Measurements from ENCODE around the gene TXLNG. TPM values are rescaled to one million over a fixed set of nuclear protein-coding genes. Genes with fewer than 3 reads are reported as not detected.
"Not testable (repeated sequence)": the region's sequence is repeated elsewhere in the genome, so short reads cannot be mapped to it uniquely, and the experiment has no call there.

Gene TXLNG
- total RNA-seq, 2 experiments from 2014 or later: 17.2 to 17.5 TPM

- no peak for ATAC-seq (ENCODE audit: poor library complexity)
- POLR2A ChIA-PET: no interaction called here
- no peaks in the 10 kb centered on the region for H3K4me1 Mint-ChIP-seq (ENCODE audit: low read depth)
Observed at GRCh38 chrX:16774746-16775145, 11.5 kb upstream of the TXLNG start.

DNA sequence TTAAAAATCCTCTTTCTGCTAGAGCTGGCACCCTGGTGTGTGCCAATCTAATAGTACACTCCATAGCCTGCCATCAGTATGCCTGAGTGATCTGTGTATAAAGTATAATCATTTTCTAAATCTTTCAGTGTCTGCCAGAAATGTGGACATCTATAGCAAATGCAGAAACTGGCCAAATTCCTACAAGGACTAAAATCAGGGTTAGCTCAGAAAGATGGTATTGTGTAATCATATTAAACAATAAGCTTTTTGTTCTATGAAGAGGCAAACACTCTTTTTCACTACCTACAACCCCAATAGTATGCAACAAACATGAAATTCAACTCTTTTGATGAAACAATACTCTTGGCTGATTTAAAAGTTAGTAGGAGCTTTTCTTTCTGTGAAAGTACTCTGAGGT is 7.7 kb upstream of the TXLNG start:
- no peak overlapping the region for H3K27ac Mint-ChIP-seq
- intact Hi-C loops (cut with DNase I, micrococcal nuclease): no loop called here
- no peaks in the 10 kb centered on the region for H3K27me3 Mint-ChIP-seq
- CTCF ChIA-PET: no interaction called here
- ATAC-seq (ENCODE audit: poor library complexity): no peak
- no peaks in the 10 kb centered on the region for H3K36me3 Mint-ChIP-seq (ENCODE audit: low read depth)
- Histone ChIP-seq H3K9me3 (ENCODE audit: control insufficient read depth in 1 of 2, insufficient read depth in 1 of 2, low read length in 2 of 2) (no peaks in the 10 kb centered on the region), H3K4me1 (ENCODE audit: insufficient read depth, low read length) (no peaks in the 10 kb centered on the region), H3K36me3 (ENCODE audit: insufficient read depth, low read length) (no peaks in the 10 kb centered on the region), H3K27ac (ENCODE audit: low read depth in 1 of 2, low read length in 2 of 2) (no peak overlapping the region), H3K4me3 (ENCODE audit: low read length) (no peak overlapping the region), H3K27me3 (ENCODE audit: control insufficient read depth in 1 of 2, insufficient read depth in 2 of 2, low read length in 2 of 2) (no peaks in the 10 kb centered on the region)
- POLR2A ChIA-PET: no interaction called here
- no peaks in the 10 kb centered on the region for H3K9me3 Mint-ChIP-seq
- no peaks in the 10 kb centered on the region for H3K4me1 Mint-ChIP-seq (ENCODE audit: low read depth)
- no peak for DNase-seq
- no peak overlapping the region for H3K4me3 Mint-ChIP-seq
- TF ChIP-seq CTCF (IDR thresholded peaks at IDR 0.05): no peak

More at GRCh38 chrX:16774746-16775145, 11.5 kb upstream of the TXLNG start:
- intact Hi-C loops (cut with DNase I, micrococcal nuclease): no loop called here
- no peaks in the 10 kb centered on the region for H3K36me3 ChIP-seq (ENCODE audit: insufficient read depth, low read length)
- H3K4me3 Mint-ChIP-seq: no peak overlapping the region
- no peaks in the 10 kb centered on the region for H3K27me3 Mint-ChIP-seq
- H3K36me3 Mint-ChIP-seq (ENCODE audit: low read depth): no peaks in the 10 kb centered on the region
- no peak overlapping the region for H3K27ac ChIP-seq (ENCODE audit: low read depth in 1 of 2, low read length in 2 of 2)
- no peaks in the 10 kb centered on the region for H3K4me1 ChIP-seq (ENCODE audit: insufficient read depth, low read length)
- no peak overlapping the region for H3K27ac Mint-ChIP-seq
- H3K9me3 Mint-ChIP-seq: no peaks in the 10 kb centered on the region
- CTCF ChIA-PET: no interaction called here
- no peaks in the 10 kb centered on the region for H3K9me3 ChIP-seq (ENCODE audit: control insufficient read depth in 1 of 2, insufficient read depth in 1 of 2, low read length in 2 of 2)
- DNase-seq: no peak
- no peak for TF ChIP-seq CTCF (IDR thresholded peaks at IDR 0.05)
- H3K27me3 ChIP-seq (ENCODE audit: control insufficient read depth in 1 of 2, insufficient read depth in 2 of 2, low read length in 2 of 2): no peaks in the 10 kb centered on the region
- H3K4me3 ChIP-seq (ENCODE audit: low read length): no peak overlapping the region

GRCh38 chrX:16778993-16779392 is 7.3 kb upstream of the TXLNG start:
- no peak overlapping the region for H3K4me3 Mint-ChIP-seq
- H3K27ac Mint-ChIP-seq: no peak overlapping the region
- CTCF ChIA-PET: no interaction called here
- no peaks in the 10 kb centered on the region for H3K4me1 Mint-ChIP-seq (ENCODE audit: low read depth)
- intact Hi-C loops (cut with DNase I, micrococcal nuclease): no loop called here
- Histone ChIP-seq H3K27ac (ENCODE audit: low read depth in 1 of 2, low read length in 2 of 2) (no peak overlapping the region), H3K9me3 (ENCODE audit: control insufficient read depth in 1 of 2, insufficient read depth in 1 of 2, low read length in 2 of 2) (no peaks in the 10 kb centered on the region), H3K36me3 (ENCODE audit: insufficient read depth, low read length) (no peaks in the 10 kb centered on the region), H3K27me3 (ENCODE audit: control insufficient read depth in 1 of 2, insufficient read depth in 2 of 2, low read length in 2 of 2) (no peaks in the 10 kb centered on the region), H3K4me3 (ENCODE audit: low read length) (no peak overlapping the region), H3K4me1 (ENCODE audit: insufficient read depth, low read length) (no peaks in the 10 kb centered on the region)
- no peak for TF ChIP-seq CTCF (IDR thresholded peaks at IDR 0.05)
- H3K27me3 Mint-ChIP-seq: no peaks in the 10 kb centered on the region
- no peak for DNase-seq
- POLR2A ChIA-PET: no interaction called here
- no peaks in the 10 kb centered on the region for H3K36me3 Mint-ChIP-seq (ENCODE audit: low read depth)
- H3K9me3 Mint-ChIP-seq: no peaks in the 10 kb centered on the region
- no peak for ATAC-seq (ENCODE audit: poor library complexity)

DNA sequence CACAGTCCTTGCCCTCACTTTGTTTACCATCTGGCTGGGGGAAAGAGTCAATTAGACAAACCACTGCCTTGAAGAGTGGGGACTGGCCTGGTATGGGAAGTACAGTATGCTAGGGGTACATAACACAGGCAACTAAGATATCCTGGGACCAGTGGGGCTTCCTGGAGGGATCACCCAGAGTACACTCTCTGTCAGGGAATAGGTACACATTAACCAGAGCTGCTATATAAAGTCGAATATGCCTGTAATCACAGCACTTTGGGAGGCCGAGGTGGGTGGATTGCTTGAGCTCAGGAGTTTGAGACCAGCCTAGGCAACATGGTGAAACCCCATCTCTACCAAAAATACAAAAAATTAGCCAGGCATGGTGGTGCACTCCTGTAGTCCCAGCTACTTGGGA is 6.5 kb upstream of the TXLNG start:
- H3K4me1 Mint-ChIP-seq (ENCODE audit: low read depth); H3K27me3 Mint-ChIP-seq; DNase-seq; H3K9me3 Mint-ChIP-seq; ATAC-seq (ENCODE audit: poor library complexity); CTCF ChIA-PET; H3K36me3 ChIP-seq (ENCODE audit: insufficient read depth, low read length); H3K4me3 ChIP-seq (ENCODE audit: low read length); POLR2A ChIA-PET; H3K36me3 Mint-ChIP-seq (ENCODE audit: low read depth); H3K27me3 ChIP-seq (ENCODE audit: control insufficient read depth in 1 of 2, insufficient read depth in 2 of 2, low read length in 2 of 2); H3K27ac ChIP-seq (ENCODE audit: low read depth in 1 of 2, low read length in 2 of 2); H3K27ac Mint-ChIP-seq; H3K9me3 ChIP-seq (ENCODE audit: control insufficient read depth in 1 of 2, insufficient read depth in 1 of 2, low read length in 2 of 2); H3K4me1 ChIP-seq (ENCODE audit: insufficient read depth, low read length); H3K4me3 Mint-ChIP-seq: not testable (repeated sequence)
- intact Hi-C loops (cut with DNase I, micrococcal nuclease): loop anchor here in 1 of 2 experiments (10.0 kb wide), 3 partner anchors 165 to 1105 kb away; partner anchors contain the start of genes AP1S2 and REPS2
